Stimulated activated CD8-positive, alpha-beta memory T cell treated with anti-CD3 and anti-CD28 coated beads, Interleukin-15, amount 100 ng/mL, for 48 hours (primary cell): ENCODE results near the gene ATP5F1E.
A peak's percentile ranks its signal among the peaks of the same experiment; 100 is the strongest.

Experiments used
- DNase-seq, 2 donors: peaks; one replicate each; pipeline ENCODE4 v3.0.0-alpha.2; 2020; ENCODE audit warnings: low read depth in 2 of 2

Gene ATP5F1E

GRCh38 chr20:59032023-59032712 lies at the start of gene ATP5F1E:
Gene ATP5F1E, minus strand, starts transcription at chr20:59032335. Its CDS starts 84 bp downstream, at chr20:59032251.
- DNase-seq: peak; percentile 97 to 99

- DNase-seq: no peak
These were observed 48.9 kb upstream of the ATP5F1E start for GRCh38 chr20:59081036-59081435.

DNA sequence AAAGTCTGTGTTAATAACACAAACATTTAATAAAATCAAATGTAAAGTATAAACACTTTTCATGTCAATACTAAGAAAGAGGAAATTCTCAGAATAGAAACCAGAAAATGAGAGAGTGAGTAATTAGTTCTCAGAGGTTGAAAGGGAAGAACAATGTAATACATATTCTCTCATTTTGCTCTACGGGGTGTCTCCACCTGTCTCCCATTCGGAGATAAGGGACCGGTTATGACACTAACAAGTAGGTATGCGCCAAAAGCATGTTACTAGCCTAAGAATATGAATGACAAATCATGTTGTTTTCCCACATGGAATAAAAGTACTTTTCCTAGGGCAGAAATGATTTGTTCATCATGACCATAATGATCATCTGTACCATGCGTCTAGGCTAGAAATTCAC lies 46.1 kb upstream of the ATP5F1E start:
- no peak for DNase-seq

- DNase-seq: no peak
These were observed 45.6 kb upstream of the ATP5F1E start for GRCh38 chr20:59077705-59078104.

DNA sequence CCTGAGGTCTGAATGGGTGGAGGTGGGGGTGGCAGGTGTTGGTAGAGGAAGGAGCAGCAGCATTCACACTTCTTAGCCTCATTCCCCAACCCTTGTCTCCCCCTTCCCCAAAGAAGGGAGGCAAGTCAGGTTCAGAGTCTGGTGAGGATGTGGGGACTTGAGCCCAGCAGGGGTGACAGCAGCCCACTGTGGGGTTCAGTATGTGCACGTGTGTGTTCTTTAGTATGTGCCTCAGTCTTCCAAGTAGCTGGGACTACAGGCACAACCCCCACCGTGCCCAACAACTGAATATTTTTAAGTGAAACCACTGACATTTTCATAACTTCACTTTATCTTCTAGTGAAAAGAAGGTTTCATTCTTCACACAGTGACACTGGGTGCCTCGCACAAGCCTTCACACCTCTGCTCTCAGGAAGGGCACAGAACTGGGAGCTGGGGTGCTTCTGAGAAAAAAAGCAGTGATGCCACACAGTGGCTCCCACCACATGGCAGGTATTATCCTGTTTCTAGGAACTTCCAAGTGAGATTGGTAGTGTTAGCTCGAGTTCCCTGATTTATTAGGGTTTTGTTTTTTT lies 43.9 kb upstream of the ATP5F1E start:
- peak in 1 of 2 donors; percentile 14 for DNase-seq

GRCh38 chr20:59074456-59074855 lies 42.3 kb upstream of the ATP5F1E start:
- DNase-seq: no peak

GRCh38 chr20:59073582-59073981 lies 41.4 kb upstream of the ATP5F1E start:
- DNase-seq: no peak

DNA sequence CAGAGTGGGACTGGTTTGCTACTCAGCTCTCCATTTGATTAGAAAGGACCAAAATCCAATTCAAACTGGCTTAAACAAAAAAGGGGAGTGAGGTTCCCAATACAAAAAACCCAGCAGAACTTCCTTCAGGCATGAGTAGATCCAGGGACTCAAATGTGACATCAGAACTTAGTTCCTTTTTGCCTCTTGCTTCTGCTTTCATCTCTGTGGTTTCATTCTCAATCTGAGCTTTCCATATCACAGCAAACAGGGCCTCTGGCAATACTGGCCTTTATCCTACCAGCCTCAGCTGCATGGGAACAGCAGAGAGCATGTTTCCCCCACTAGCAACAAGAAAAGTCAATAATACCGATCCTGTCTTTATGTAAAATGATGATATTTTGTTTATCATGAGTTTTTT lies 39.1 kb upstream of the ATP5F1E start:
- no peak for DNase-seq

- DNase-seq: no peak
These were observed 36.9 kb upstream of the ATP5F1E start for GRCh38 chr20:59069026-59069425.

DNA sequence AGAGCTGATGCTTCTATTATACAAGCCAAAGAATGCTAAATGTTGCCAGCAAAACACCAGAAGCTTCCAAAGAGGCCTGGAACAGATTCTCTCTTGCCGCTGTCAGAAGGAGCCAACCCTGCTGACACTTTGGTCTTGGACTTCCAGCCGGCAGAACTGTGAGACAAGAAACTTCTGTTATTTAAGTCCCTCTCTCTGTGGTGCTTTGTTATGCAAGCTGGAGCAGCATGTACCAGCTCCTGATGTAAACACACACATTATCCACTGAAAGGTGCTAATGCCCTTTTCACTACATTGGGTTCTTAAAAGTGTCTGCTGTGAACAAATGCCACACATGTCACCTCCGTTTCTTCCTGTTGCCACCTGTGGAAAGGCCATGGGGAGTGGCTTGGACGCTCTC lies 36.4 kb upstream of the ATP5F1E start:
- no peak for DNase-seq

- DNase-seq: no peak
These were observed 32.1 kb upstream of the ATP5F1E start for GRCh38 chr20:59064214-59064722.

DNA sequence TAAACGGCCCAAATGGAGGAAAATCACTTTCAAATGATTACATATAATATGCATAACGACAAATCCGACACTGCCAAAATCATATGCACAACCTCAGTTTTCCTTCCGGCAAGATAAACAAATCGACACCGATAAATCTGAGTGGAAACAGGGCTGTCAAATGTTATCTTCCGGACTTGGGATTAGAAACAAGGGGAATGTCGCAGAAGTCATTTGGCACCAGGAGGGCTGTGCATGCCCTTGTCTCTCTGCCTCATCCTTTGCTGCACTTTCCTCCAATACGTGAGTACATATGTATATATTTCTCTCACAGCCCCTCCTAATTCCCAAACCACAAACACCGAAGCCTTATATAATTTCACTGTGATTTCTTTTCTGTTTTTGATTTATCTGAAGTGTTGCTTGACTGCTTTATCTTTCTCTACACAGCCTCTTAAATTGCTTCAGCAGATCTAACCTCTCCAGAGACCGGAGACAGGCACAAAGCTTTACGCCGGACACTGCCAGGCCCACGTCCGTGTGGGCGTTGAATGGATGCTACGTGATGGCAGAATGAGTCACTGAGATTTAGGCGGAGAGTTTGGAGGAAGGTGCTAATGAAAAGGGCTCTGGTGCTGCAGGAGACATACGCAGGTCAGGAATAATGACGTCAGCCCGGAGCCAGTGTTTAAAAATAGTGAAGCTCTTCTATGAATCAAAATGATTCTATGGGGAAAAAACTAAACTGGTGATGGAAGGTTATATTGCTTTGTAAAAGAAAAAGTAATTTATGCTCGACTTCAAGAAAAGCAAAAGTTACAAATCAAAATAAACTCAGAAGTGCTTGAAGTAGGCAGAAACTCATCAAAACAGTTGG lies 31.5 kb upstream of the ATP5F1E start:
- no peak for DNase-seq

DNA sequence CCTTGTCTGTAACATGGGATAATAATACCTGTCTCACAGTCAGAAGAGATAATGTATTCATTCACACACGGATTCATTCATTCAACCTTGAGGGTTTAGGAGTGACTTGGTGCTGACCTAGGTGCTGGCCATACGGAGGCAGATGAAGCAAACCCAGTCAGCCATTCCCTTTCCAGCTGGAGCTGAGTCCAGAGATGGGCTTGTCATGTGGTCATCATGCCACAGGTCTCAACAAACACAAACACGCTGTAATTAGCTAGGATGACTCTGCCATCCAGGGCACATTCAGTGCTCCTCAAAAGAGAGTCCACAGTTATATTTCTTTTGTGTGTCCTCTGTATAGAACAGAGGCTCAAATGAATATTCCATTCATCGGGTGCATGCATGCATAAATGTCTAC lies 29.9 kb upstream of the ATP5F1E start:
- DNase-seq: no peak

DNA sequence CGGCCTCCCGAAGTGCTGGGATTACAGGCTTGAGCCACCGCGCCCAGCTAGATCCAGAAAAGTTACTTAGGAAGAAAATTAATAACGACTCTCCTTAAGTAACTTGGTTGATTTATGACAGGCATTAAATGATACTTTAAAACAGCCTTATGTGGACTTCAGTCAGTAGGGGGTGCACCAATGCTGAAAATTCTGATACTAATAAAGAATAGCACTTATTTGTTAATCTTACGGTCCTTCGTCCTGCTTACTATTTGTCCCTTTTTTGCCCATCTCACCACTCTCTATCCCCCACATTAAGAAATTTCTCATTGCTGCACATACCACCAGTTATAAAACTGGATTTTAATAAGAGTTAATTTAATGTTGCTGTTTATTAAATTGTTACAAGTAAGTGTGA lies 23.2 kb upstream of the ATP5F1E start:
- no peak for DNase-seq

DNA sequence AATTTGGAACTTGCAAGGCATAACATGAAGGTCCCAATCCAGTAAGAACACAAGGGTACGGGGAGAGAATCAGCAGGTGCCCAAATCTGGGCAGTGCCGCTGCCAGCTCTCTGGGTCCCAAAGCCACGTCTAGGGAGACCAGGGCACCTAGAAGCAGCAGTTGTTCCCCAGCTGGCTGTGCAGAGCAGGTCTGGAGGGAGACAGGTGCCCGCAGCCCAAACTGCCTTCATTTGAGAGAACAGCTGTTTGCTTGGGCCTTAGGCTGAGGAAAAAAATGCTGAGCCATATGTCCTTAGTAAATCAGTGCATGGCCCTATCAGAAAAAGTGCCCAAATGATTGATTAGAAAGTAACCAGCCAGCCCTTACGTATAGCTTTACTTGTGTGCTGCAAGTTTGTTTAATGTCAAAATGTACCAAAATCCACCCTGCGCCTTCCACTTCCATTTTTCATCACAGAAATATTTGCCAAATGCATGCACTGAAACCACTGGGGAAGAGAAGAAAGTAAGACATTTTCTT lies 19.6 kb upstream of the ATP5F1E start:
- no peak for DNase-seq

- no peak for DNase-seq
These were observed 18.3 kb upstream of the ATP5F1E start for GRCh38 chr20:59050437-59050836.

- no peak for DNase-seq
These were observed 16.5 kb upstream of the ATP5F1E start for GRCh38 chr20:59048681-59049030.

- peak in 1 of 2 donors; percentile 25 for DNase-seq
These were observed 16.0 kb upstream of the ATP5F1E start for GRCh38 chr20:59047938-59048680.

- DNase-seq: no peak
These were observed 14.7 kb upstream of the ATP5F1E start for GRCh38 chr20:59046862-59047261.

- no peak for DNase-seq
These were observed 12.7 kb upstream of the ATP5F1E start for GRCh38 chr20:59044796-59045195.

DNA sequence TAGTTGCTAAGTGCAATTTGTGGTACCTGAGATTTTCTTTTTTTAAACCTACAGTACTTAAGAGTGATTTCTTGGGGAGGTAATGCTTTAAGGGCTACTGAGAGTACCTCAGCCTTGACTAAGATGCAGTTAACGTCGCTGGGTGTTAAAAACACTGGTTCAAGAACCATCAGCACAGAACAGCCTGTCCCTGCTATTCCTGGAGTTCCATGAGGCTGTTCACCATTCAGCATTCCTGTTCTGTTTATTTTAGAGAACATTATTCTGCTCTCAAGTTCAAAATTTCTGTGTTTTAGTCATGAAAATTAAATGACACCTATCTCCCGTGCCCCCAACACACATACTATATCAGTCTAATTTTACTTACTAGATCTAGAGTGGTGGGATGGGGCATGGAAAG lies 12.2 kb upstream of the ATP5F1E start:
- no peak for DNase-seq

GRCh38 chr20:59043698-59044097 lies 11.6 kb upstream of the ATP5F1E start:
- no peak for DNase-seq
